ENCODE measurements around the gene CD3E.

CD3E gene

GRCh38 chr11:118343248-118343647 is 38.7 kb downstream of the CD3E start:
- Mint-ChIP-seq H3K4me1 (ENCODE audit: low read depth in 2 of 2) (peaks cover 73 to 86% of the 10 kb centered on the region in 2 donors), H3K36me3 (ENCODE audit: insufficient read depth) (peaks cover 45% of the 10 kb centered on the region), H3K27ac (peak overlapping the region; percentile 95 to 97), H3K27me3 (no peaks in the 10 kb centered on the region), H3K4me3 (peak overlapping the region; percentile 73 to 95), H3K9me3 (no peaks in the 10 kb centered on the region)
- ATAC-seq (replicated peaks) = no peak
- DNase-seq = no peak

- Mint-ChIP-seq H3K4me1 (ENCODE audit: low read depth in 2 of 2) (peaks cover 70 to 86% of the 10 kb centered on the region in 2 donors), H3K4me3 (peak within 1 kb of the TSS; percentile 73 to 95), H3K27ac (peak within 1 kb of the TSS; percentile 95 to 97), H3K27me3 (no peaks in the 10 kb centered on the region), H3K36me3 (ENCODE audit: insufficient read depth) (peaks cover 45% of the 10 kb centered on the region), H3K9me3 (no peaks in the 10 kb centered on the region)
- ATAC-seq (replicated peaks) (peak; percentile 68), DNase-seq (peak; percentile 53 to 59 (median 58))
Measured at GRCh38 chr11:118343981-118344515, 39.5 kb downstream of the CD3E start, which contains the start of gene CD3G. Gene CD3G, plus strand, starts transcription at chr11:118344344. Its CDS starts 80 bp downstream, at chr11:118344424.

DNA sequence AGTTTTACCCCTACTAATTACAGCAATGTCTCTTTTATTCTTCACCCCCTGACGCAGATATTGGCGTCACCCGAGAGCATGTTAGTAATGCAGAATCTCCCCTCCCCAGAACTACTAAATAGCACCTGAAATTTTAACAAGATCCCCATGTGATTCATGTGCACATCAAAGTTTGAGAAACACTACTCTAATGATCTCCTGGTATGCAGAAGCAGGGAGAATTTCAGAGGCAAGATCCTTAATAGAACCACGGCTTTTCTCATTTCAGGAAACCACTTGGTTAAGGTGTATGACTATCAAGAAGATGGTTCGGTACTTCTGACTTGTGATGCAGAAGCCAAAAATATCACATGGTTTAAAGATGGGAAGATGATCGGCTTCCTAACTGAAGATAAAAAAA is 44.9 kb downstream of the CD3E start:
- H3K36me3 Mint-ChIP-seq (ENCODE audit: insufficient read depth) = peaks cover 67% of the 10 kb centered on the region
- peaks cover 36 to 61% of the 10 kb centered on the region in 2 donors for H3K4me1 Mint-ChIP-seq (ENCODE audit: low read depth in 2 of 2)
- no peaks in the 10 kb centered on the region for H3K9me3 Mint-ChIP-seq
- H3K27me3 Mint-ChIP-seq = no peaks in the 10 kb centered on the region
- DNase-seq (no peak), ATAC-seq (replicated peaks) (no peak)
- H3K4me3 Mint-ChIP-seq = peak overlapping the region in 1 of 2 donors; percentile 8
- H3K27ac Mint-ChIP-seq = peak overlapping the region in 1 of 2 donors; percentile 89

DNA sequence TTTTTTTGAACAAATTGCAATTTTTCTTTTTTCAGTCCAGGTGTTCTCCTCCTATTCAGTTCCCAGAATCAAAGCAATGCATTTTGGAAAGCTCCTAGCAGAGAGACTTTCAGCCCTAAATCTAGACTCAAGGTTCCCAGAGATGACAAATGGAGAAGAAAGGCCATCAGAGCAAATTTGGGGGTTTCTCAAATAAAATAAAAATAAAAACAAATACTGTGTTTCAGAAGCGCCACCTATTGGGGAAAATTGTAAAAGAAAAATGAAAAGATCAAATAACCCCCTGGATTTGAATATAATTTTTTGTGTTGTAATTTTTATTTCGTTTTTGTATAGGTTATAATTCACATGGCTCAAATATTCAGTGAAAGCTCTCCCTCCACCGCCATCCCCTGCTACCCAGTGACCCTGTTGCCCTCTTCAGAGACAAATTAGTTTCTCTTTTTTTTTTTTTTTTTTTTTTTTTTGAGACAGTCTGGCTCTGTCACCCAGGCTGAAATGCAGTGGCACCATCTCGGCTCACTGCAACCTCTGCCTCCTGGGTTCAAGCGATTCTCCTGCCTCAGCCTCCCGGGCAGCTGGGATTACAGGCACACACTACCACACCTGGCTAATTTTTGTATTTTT is 48.7 kb downstream of the CD3E start:
- Mint-ChIP-seq H3K27ac (peak overlapping the region; percentile 65 to 80), H3K36me3 (ENCODE audit: insufficient read depth) (peaks cover 67% of the 10 kb centered on the region), H3K9me3 (no peaks in the 10 kb centered on the region), H3K4me3 (no peak overlapping the region), H3K4me1 (ENCODE audit: low read depth in 2 of 2) (peaks cover 10 to 28% of the 10 kb centered on the region in 2 donors), H3K27me3 (no peaks in the 10 kb centered on the region)
- ATAC-seq (replicated peaks) = peak; percentile 47
- DNase-seq = no peak

- no peaks in the 10 kb centered on the region for H3K27me3 Mint-ChIP-seq
- H3K4me3 Mint-ChIP-seq = no peak overlapping the region
- H3K4me1 Mint-ChIP-seq (ENCODE audit: low read depth in 2 of 2) = peaks cover 30 to 42% of the 10 kb centered on the region in 2 donors
- H3K36me3 Mint-ChIP-seq (ENCODE audit: insufficient read depth) = peaks cover 37% of the 10 kb centered on the region
- no peaks in the 10 kb centered on the region for H3K9me3 Mint-ChIP-seq
- ATAC-seq (replicated peaks) = no peak
- no peak for DNase-seq
- H3K27ac Mint-ChIP-seq = peak overlapping the region; percentile 96 to 99
Measured at GRCh38 chr11:118358071-118358470, 53.5 kb downstream of the CD3E start.

DNA sequence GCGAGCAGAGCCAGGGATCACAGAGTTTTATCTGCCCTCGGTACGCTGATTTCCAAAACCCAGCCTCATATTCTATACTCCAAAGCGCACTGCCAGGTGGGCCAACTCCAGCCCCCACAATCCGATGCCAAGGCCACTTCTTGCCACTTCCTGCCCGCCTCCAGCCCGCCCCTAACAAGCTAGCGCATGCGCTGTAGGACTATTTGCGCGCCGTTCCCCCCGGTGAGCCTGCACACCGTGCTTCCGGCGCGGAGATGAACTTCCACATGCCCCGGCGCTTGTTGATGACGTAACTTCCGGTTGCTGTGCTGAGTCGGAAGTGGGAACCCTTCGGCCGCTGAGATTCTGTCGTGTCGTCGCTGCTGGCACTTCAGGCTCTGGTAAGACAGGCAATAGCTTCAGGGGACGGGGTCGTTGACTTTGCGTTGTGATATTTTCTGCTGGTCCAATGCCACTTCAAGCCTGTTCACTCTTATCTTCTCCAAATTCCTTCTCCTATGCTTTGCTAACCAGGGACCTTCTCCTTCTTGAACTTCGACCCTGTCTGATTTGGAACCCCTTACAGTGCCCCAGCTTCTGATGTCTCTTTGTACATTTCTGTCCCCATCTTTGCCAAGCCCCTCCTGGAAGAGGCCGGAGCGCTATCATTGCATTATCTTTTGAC is 54.9 kb downstream of the CD3E start, which contains the start of gene UBE4A:
UBE4A (plus strand) TSS at position 306 of the 664 bp plus-strand sequence. CDS start 5,481 bp downstream, outside the sequence.
- Mint-ChIP-seq H3K27ac (peak within 1 kb of the TSS; percentile 96 to 99), H3K9me3 (no peaks in the 10 kb centered on the region), H3K4me1 (ENCODE audit: low read depth in 2 of 2) (peaks cover 32 to 43% of the 10 kb centered on the region in 2 donors), H3K36me3 (ENCODE audit: insufficient read depth) (peaks cover 34% of the 10 kb centered on the region), H3K4me3 (peak within 1 kb of the TSS; percentile 91 to 98), H3K27me3 (no peaks in the 10 kb centered on the region)
- ATAC-seq (replicated peaks) (peak; percentile 96), DNase-seq (peak; percentile 96 to 97 (median 96))

DNA sequence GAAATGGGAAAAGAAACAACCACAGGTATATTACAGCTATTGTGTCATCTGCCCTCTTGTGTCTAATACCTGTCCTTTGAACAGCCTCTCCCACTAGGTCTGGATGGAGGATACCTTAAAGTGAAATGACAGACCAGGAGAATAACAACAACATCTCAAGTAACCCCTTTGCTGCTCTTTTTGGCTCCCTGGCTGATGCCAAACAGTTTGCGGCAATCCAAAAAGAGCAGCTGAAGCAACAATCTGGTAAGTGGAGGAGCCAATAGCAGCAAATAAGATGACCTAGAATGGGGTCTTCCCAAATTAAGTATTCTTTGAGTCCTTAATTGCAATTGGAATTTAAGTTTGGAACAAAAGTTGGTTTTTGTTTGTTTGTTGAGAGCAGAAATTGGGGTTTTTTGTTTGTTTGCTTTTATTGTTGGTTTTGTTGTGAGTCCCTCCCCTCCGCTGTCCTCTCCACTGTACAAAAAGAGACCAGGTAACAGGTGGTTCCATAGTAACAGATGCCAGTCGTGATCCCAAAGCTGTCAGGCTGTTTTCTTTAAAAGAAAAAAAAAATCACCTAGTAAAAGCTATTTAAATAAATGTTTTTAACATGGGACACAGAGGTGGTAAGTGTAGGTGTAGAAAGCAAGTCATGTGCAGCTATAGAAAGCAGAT is 60.6 kb downstream of the CD3E start:
- ATAC-seq (replicated peaks) = no peak
- peaks cover 66% of the 10 kb centered on the region for H3K36me3 Mint-ChIP-seq (ENCODE audit: insufficient read depth)
- DNase-seq = no peak
- H3K9me3 Mint-ChIP-seq = no peaks in the 10 kb centered on the region
- peaks cover 21 to 32% of the 10 kb centered on the region in 2 donors for H3K4me1 Mint-ChIP-seq (ENCODE audit: low read depth in 2 of 2)
- no peak overlapping the region for H3K27ac Mint-ChIP-seq
- no peaks in the 10 kb centered on the region for H3K27me3 Mint-ChIP-seq
- no peak overlapping the region for H3K4me3 Mint-ChIP-seq
